ENCODE results near the gene UNC5A.

- no peak for TF ChIP-seq CTCF (IDR thresholded peaks at IDR 0.05)
- no peak for TF ChIP-seq EP300 (IDR thresholded peaks at IDR 0.05)
- TF ChIP-seq POLR2A (IDR thresholded peaks at IDR 0.05): no peak
Observed at GRCh38 chr5:176792655-176793342, 17.6 kb upstream of the UNC5A start.
